OCI-LY1 (cell line): Measurements from ENCODE around the gene YIPF1.

Experiments used
- CTCF ChIP-seq: fragments of 200-600 bp; sonication (generic), shearing (Covaris generic); IDR thresholded peaks from 2 replicates; pipeline ENCODE4 v1.5.1; 2017; ENCODE audit warnings: mild to moderate bottlenecking, antibody characterized with exemption, low read length, moderate library complexity, mixed read lengths
- EZH2 ChIP-seq: fragments of 200-600 bp; sonication (generic), shearing (Covaris generic); IDR thresholded peaks from 2 replicates; pipeline ENCODE4 v1.8.0; 2017; ENCODE audit warnings: borderline replicate concordance, mixed run types, mild to moderate bottlenecking, antibody characterized with exemption, low read length, moderate library complexity, mixed read lengths

- TF ChIP-seq CTCF (no peak), EZH2 (no peak)
Measured at GRCh38 chr1:53919675-53920066, 30.1 kb upstream of the YIPF1 start.
